ENCODE measurements around the gene FXR2.
"Not testable (repeated sequence)": the region's sequence is repeated elsewhere in the genome, so short reads cannot be mapped to it uniquely, and the experiment has no call there.

FXR2 gene

DNA sequence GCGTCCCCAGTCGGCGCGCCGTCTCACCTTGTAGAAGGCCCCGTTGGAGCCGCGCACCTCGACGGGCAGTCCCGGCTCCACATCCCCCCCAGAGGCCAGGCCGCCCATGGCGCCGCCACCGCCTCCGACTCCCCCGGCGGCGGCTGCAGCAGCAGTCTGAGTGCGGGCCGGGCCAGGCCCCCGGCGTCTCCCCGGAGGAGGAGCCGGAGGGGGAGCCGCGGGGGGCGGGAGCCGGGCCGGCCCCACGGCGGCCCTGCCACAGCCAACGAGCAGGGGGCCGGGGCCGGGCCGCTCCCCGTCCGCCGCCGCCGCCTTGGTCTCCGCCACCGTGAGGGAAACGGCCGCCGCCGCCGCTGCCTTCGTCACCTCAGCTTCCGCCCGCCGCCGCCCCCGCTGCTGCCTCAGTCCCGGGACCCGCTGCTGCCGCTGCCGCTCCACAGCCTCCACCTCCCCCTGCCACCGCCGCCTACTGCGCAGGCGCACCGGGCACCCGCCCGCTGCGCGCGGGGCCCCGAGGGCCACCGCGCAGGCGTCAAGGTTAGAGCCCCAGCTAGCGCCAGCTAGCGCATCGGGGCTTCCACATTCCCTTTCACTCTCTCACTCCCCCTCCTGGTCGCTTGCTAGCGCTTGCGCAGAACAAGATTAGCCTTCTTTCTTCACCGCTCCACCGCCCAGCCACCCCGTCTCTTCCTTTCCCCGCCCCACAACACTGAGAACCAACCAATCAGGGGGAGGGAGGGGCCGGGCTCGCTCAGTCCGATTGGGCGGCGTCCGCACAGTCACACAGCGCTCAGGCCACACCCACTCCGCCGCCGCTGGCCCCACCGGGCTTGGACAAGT is at the start of gene FXR2:
TSS of gene FXR2 (minus strand) at position 473 of the 840 bp plus-strand sequence. CDS start at position 108, 365 bp downstream.
- peak; percentile 100 for DNase-seq (ENCODE audit: low spot score)

DNA sequence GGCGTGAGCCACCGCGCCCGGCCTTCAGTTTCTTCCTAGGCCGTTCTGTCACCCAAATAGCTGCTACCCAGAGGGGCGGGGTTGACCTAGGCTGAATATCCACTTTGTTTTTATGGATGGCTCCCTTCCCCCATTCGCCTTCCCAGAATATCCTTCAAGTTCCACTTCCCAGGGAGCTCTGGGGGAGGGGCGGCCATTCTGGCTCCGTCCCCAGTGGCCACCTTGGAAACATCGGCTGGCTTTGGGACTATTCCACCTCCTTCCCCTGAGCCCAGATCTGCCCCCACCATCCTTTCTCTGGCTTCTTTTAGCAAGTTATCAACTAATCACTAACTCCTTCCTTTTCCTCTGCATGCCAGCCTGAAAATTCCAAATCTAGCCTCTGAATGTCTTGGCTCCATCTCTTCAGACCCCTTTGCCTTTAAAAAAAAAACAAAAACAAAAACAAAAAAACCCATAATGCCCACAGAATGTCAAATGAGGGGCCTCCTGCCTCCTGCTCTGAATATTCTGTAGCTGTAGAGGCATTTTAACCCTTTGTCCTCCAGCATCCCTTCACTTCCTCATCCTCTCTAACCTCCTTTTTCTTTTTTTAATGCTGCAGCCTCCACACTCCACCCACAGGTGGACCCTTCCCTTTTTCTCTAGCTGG is 42.4 kb upstream of the FXR2 start:
- no peak for DNase-seq (ENCODE audit: low spot score)

DNA sequence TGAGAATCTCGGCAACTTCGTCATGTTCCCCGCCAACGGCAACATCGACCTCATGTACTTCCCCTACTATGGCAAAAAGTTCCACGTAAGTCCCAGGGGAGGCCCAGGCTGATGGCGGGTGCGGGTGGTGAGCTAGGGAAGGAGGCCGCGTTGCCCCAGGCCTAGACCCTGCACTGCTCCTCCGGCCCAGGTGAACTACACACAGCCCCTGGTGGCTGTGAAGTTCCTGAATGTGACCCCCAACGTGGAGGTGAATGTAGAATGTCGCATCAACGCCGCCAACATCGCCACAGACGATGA is 40.8 kb upstream of the FXR2 start:
- no peak for DNase-seq (ENCODE audit: low spot score)

DNA sequence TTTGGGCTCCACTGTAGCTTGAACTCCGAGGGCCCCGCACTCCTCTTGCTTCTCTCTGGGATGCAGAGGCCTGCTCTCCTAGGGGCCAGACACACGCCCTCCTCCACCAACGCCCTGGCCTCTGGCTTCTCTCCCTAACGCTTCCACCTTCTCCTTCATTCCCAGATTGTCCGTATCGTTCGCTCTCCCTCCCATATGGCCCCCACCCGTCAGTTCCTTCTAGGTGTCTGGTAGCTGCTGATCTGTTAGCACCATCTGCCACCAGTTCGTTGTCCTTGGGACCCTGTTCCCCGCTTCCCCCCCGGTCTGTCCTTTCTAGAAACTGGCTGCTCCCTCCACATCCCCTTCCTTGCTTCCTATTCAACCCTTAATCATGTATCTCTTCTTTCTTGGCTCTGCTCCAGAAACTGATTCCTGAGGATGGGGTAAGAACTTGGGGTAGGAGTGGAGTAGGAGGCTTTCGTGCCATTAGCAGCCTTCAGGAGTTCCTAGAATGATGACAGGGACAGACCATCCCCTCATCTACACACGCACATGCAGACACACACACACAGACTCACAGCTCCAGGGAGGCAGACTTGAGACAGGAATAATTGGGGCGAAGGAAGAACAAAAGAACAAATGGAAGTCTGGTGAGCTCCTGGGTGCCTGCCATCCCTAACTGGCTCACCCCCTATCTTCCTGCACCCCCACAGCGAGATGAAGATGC is 40.3 kb upstream of the FXR2 start:
- DNase-seq (ENCODE audit: low spot score) = no peak

DNA sequence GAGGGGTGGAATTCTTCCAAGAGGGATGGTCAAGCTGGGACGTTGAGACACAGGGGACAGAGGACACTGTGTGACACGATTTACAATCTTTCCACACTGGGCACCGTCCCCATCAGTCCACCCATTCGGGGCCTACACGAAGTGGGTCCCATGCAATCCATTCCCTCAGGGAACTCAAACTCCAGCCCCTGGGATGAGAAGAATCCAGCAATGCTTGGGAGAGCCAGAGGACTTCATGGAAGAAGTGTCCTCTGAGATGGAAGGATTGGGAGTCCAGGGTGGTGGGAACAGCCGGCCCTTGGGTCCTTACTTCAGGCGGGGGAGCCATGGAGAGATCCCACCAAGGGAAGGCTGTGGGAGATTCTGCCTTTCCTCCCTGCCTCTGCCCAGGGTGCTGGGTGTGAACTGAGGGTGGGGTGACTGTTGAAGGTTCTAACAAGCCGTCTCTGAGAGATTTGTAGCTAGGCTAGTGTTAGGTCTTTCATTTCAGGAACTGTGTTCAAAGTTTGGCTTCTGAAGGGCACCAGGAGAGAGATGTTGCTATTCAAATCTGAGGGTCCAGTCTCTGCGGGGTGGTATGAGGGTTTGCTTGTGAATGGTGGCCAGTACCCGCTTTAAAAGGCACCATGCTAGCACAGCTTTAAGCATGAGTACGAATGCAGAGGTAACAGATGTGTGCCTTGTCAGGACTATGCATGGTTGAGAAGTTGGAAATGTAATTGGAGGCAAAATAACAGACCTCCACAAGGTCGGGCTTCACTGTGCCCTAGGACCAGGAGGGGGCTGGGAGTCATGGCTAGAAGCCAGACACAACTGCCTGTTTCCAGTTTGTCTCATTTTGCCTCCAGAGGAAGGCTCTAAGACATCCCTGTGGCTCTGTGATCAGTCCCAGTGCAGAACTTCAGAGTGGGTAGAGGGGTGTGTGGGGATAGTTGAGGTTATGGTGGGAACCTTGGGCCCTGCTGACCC is 38.0 kb upstream of the FXR2 start:
- DNase-seq (ENCODE audit: low spot score) = no peak

DNA sequence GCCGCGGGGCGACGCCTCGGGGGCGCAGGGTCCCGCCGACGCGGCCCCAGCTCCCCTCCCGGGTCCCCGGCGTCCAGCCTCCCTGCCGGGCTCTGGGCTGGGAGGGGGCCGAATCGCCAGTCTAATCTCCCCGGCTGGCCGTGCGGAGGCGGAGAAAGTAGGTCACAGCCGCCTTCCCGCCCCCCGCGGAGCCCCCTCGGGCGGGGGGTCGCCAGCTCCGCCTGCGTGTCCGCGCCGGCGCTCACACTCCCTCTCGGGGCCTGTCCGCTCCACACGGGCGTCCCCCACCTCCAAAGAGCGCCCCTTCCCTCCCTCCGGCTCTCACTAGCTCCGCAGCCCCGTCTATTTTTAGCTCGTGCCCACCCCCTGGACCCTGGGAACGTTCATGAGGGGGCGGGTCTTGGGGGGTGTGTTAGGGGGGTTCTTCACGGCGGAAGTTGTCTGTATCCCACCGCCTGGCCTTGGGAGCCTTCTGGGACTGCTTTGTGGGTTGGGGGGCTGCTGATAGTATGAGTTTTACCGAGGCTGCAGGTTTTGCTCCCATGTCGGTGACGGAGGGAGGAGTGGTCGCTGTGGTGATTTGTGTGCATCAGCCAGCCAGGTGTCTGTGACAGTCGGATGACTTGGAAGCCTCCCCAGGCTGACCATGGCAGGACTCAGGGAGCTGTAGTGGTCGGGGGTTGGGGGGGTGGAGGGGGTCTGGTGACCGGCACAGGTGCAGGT is 37.1 kb upstream of the FXR2 start:
- DNase-seq (ENCODE audit: low spot score) = no peak

DNA sequence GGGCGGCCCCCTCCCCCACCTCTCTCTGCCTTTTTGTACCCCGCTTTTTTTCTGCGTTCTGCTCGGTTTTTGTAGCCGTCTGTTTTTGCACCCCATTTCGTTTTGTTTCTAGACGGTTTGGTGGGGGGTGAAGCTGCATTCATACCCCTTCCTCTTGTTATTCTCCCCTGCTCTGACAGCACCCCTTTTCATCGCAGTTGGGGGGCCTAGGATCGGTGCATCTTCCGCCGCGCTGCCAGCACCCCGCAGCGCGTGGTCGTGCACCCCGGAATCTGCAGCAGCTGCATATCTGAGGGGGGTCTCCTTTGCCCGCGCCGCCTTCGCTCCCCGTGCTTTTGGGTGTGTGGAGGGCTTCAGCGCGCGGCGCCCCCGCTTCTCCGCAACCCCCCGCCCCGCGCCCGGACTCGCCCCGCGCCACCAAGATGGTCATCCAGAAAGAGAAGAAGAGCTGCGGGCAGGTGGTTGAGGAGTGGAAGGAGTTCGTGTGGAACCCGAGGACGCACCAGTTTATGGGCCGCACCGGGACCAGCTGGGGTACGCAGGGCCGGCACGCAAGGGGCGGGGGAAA is 36.5 kb upstream of the FXR2 start:
- no peak for DNase-seq (ENCODE audit: low spot score)

DNA sequence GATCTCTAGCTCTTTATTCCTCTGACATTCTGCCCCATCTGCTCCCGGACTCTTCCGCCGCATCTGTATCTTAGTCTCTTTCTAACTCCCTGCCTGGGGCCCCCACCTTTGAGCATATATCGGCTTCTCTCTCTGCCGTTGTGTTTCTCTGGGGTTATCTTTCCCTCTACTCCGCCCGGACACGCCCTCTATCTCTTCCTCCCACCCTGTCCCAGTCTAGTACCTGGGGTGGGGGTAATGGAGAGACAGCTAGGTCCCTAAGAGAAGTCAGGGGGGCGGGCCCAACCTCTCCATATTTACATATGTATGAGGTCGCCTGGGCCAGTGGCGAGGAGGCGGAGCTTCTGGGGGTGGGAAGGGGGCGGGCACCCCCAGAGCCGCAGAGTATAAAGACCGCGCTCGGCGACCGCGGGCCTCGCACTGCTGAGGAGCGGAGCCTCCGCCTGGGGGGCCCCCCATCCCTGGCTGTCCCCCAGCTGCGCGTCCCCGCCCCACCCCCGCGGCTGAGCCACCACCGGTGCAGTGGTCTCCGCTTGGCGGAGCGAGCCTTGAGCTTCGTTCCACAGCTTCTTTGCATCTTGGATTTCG is 35.9 kb upstream of the FXR2 start, which contains the start of gene ATP1B2:
TSS of gene ATP1B2 (plus strand) at position 418 of the 588 bp plus-strand sequence. CDS start 593 bp downstream, outside the sequence.
- DNase-seq (ENCODE audit: low spot score) = peak; percentile 94

DNA sequence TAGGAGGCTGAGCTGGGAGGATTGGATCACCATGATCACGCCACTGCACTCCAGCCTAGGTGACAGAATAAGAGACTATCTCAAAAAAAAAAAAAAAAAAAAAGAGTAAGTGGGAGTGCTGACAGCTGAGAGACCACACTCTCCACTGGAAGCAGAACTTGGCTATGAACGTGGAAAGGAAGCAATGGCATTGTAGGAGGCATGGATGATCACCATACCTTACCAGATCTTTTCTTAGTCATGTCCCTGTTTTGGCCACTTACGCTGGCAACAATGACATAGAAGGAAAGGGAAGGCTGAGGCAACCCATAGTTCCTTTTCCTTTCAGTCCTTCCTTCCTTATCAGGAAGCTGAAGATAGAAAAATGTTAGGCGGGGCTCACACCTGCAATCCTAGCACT is 32.3 kb upstream of the FXR2 start:
- no peak for DNase-seq (ENCODE audit: low spot score)

DNA sequence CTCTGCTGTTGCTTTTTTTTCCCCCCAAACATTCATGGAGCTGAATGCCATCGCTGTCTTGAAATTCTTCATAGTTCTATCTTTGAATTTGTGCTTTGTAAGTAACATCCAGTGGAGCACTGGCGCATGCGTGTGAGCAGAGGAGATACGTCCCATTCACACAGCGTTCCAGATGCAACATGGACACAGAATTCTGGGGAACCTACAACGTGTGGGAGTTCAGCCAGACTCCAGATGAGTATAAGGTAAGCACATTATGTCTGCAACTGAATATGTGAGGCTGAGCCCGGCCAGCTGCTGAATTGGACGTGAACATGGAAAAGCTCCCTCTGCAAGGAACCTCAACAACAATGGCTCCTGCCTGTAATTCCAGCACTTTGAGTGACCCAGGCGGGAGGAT is 31.8 kb upstream of the FXR2 start:
- peak; percentile 0 for DNase-seq (ENCODE audit: low spot score)

DNA sequence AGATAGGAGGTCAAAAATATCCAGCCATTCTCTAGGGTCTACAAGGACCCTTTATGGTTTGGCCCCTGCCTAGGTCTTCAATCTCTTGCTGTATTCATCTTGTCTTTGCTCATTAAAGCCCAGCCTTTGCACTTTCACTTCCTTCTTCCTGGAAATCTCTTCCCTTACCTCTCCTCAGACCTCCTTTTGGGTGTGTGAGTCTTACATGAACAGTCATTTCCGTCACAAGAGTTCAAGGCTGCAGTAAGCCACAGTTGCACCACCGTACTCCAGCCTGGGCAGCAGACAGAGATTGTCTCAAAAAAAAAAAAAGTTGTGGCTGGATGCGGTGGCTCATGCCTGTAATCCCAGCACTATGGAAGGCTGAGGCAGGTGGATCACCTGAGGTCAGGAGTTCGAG is 30.1 kb upstream of the FXR2 start:
- peak; percentile 42 for DNase-seq (ENCODE audit: low spot score)

DNA sequence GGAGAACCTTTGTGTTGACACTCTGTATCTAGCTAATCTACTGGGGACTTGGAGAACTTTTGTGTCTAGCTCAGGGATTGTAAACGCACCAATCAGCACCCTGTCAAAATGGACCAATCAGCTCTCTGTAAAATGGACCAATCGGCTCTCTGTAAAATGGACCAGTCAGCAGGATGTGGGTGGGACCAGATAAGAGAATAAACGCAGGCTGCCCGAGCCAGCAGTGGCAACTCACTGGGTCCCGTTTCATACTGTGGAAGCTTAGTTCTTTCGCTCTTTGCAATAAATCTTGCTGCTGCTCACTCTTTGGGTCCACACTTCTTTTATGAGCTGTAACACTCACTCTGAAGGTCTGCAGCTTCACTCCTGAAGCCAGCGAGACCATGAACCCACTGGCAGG is 26.9 kb upstream of the FXR2 start:
- DNase-seq (ENCODE audit: low spot score) = not testable (repeated sequence)

DNA sequence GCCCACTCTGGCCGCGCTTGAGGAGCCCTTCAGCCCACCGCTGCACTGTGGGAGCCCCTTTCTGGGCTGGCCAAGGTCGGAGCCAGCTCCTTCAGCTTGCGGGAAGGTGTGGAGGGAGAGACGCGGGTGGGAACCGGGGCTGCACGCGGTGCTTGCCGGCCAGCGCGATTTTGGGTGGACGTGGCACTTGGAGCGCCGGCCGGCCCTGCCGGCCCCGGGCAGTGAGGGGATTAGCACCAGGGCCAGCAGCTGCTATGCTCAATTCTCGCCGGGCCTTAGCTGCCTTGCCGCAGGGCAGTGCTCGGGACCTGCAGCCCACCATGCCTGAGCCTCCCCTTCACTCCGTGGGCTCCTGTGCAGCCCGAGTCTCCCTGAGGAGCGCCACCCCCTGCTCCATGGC is 26.1 kb upstream of the FXR2 start:
- no peak for DNase-seq (ENCODE audit: low spot score)

DNA sequence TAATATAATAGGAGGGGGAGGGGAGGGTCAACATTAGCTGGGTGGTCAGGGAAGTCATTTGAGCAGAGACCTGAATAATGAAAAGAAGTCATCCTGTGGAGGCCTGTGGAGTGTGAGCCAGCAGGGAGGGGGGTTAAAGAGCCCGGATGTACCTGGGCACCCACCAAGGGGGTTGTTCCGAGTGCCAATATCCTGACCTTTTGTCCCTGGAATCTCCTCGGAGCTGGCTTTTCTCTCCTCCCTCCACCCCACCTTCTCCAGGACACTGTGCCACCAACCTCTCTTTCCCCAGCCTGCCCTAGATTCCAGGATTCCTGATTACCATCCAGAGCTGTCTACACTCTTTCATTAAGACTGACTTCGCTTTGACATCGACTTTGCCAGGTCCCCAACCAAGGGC is 21.5 kb upstream of the FXR2 start:
- no peak for DNase-seq (ENCODE audit: low spot score)

DNA sequence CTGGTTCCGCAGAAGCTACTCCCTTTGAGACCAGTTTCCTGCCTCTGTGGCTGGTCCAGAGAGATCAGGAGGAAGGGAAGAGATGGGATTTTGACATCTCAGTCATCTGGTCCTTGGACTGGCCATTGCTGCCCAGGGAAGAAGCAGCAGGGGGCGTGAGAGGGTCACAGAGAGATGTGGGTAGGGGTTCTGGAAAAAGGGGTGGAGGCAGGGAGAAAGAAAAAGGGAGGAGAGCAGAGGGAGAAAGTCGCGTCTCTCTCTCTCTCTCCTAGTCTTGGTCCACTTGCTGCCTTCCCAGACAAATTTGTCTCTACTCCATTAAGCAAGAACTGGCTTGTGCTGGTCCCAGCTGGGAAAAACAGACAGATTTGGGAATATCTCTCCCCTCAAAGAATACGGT is 19.7 kb upstream of the FXR2 start:
- no peak for DNase-seq (ENCODE audit: low spot score)

DNA sequence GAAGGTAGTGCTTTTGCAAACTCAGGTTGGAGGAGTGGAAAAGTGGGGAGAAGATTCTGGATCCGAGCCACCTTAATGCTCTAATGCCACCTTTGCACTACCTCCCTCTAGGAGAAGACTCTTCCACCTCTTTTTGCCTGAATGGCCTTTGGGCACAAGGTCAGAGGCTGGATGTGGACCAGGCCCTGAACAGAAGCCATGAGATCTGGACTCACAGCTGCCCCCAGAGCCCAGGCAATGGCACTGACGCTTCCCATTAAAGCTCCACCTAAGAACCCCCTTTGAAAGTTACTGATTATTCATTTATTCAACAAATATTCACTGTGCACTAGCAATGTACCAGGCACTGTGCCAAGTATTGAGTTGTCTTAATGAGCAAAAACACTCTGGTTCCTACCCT is 18.4 kb upstream of the FXR2 start:
- no peak for DNase-seq (ENCODE audit: low spot score)

DNA sequence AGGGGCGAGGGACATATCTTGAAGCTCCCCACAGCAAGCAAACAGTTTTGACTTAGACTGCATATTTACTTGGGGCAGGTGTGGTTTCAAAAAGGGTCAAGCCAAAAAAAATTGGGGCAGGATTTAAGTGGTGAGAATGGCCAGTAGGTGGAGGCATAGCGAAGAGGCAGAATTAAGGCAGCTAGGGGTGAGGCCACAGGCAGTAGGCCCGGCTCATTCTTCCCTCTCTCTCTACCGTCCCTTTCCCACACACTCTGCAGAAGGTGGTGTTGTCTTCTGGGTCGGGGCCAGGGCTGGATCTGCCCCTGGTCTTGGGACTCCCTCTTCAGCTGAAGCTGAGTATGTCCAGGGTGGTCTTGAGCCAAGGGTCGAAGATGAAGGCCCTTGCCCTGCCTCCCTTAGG is 17.8 kb upstream of the FXR2 start:
- peak; percentile 55 for DNase-seq (ENCODE audit: low spot score)

DNA sequence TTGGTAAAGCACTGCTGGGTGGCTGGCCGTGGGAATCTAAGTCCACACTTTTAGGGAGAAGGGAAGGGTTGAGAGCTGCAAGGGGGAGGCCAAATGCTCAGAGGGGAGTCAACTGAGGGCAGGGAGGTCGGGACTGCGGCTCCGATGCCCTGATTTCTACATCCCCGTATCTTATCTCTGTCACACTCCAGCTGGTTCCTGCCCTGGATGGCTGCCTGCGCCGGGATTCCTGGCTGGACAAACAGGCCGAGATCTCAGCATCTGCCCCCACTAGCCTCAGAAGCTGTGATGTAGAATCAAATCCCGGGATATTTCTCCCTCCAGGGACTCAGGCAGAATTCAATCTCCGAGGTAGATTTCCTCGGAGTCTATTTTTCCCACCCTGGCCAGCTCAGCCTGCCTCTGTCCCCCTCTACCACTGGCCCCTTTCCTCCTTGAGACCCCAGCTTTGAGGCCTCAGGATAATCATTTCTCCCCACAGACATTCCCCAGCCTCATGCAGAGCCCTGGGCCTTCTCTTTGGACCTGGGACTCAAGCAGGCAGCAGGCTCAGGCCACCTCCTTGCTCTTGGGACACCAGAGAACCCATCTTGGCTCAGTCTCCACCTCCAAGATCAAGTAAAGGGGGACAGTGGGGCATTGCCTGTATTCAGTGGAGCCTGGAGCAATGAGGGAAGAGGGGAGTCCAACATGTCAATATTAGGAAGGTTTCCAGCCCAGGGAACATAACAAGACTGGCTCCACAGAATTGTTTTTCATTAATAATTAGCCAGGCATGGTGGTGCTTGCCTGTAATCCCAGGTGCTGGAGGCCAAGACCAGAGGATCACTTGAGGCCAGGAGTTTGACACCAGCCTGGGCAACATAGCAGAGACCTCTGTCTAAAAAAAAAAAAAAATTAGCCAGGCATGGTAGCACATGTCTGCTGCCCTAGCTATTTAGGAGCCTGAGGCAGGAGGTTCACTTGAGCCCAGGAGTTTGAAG is 17.0 kb upstream of the FXR2 start:
- DNase-seq (ENCODE audit: low spot score) = no peak

DNA sequence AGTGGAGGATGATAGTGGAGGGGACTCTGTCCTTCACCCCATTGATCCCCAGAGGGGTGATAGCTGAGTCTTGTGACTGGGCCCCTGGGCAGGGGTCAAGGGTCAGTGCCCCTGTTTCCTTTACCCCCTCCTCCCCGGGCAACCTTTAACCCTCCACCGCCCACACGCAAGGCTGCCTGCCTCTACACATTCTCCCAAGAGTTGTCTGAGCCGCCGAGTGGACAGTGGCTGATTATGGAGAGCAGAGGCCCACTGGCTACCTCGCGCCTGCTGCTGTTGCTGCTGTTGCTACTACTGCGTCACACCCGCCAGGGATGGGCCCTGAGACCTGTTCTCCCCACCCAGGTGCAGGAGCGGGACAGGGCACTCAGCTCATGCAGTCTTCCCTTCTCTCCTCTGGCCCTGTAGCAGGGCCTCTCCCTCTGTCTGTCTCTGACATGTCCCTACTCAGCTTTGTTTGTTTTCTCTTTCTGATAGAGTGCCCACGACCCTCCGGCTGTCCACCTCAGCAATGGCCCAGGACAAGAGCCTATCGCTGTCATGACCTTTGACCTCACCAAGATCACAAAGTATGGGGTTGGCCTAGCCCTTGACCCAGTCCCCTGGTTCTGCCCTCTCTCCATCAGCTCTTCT is 15.4 kb upstream of the FXR2 start, which contains the start of gene SHBG:
TSS of gene SHBG (plus strand) at position 197 of the 633 bp plus-strand sequence. CDS start at position 235, 38 bp downstream.
- DNase-seq (ENCODE audit: low spot score) = no peak
